Naive thymus-derived CD8-positive, alpha-beta T cell (primary cell): Measurements from ENCODE around the gene LYPLA2. TPM values are rescaled to one million over a fixed set of nuclear protein-coding genes. Genes with fewer than 3 reads are reported as not detected.
A peak's percentile ranks its signal among the peaks of the same experiment; 100 is the strongest.
"Not testable (repeated sequence)": the region's sequence is repeated elsewhere in the genome, so short reads cannot be mapped to it uniquely, and the experiment has no call there.

Experiments
- ATAC-seq, 2 donors: fragments of 150-1000 bp; cut with Tn5 transposase in 1 of 2; sonication (Bioruptor Pico), chemical (Tn5 transposase) in 1 of 2; 1 replicate in 1 of 2; 2 replicates in 1 of 2; pipeline ENCODE4 v1.10.0; 2021; ENCODE audit warnings: mild to moderate bottlenecking in 2 of 2, moderate library complexity in 2 of 2
- POLR2A ChIA-PET: fragments of 350-600 bp; sonication (Branson Sonifier 250); formaldehyde crosslinking; loops from one replicate; lab custom pipeline; 2021; ENCODE audit warnings: antibody characterized with exemption; lab: Charles Lee
- DNase-seq, 10 donors: peaks; one replicate each; pipeline versions ENCODE4 v3.0.0 to v3.0.0-alpha.2; 2020 to 2022
- H3K27ac Mint-ChIP-seq, 10 donors: one replicate each; pipeline ENCODE4 v1.8.0; 2020 to 2022; ENCODE audit warnings: mild to moderate bottlenecking in 10 of 10, mixed read lengths in 10 of 10, moderate library complexity in 4 of 10, inconsistent platforms in 1 of 10
- H3K27me3 Mint-ChIP-seq, 5 donors: one replicate each; pipeline ENCODE4 v1.8.0; 2021 to 2022; ENCODE audit warnings: mixed read lengths in 5 of 5
- H3K36me3 Mint-ChIP-seq, 3 donors: one replicate each; pipeline ENCODE4 v1.8.0; 2020 to 2022; ENCODE audit warnings: mixed read lengths in 3 of 3, mild to moderate bottlenecking in 2 of 3, inconsistent platforms in 1 of 3
- H3K4me1 Mint-ChIP-seq, 4 donors: one replicate each; pipeline ENCODE4 v1.8.0; 2021 to 2022; ENCODE audit warnings: mixed read lengths in 4 of 4
- H3K4me3 Mint-ChIP-seq, 10 donors: one replicate each; pipeline ENCODE4 v1.8.0; 2020 to 2022; ENCODE audit warnings: mild to moderate bottlenecking in 10 of 10, mixed read lengths in 10 of 10, moderate library complexity in 6 of 10, inconsistent platforms in 1 of 10
- H3K9me3 Mint-ChIP-seq, 9 donors: one replicate each; pipeline ENCODE4 v1.8.0; 2020 to 2022; ENCODE audit warnings: mixed read lengths in 9 of 9, mild to moderate bottlenecking in 3 of 9, inconsistent platforms in 1 of 9, moderate library complexity in 1 of 9
- polyA plus RNA-seq, 3 donors: library from polyadenylated mRNA; unstranded; fragments of 300-500 nt; fragmentation: Illumina TruSeq; gene quantifications; one replicate each; pipeline ENCODE4 v1.2.3, GENCODE V29; 2021
- total RNA-seq, 8 experiments: library from RNA in 2 of 8; stranded (reverse) in 2 of 8; gene quantifications; one replicate each; pipeline ENCODE4 v1.2.3 and lab custom pipeline; 2021 to 2026

Gene LYPLA2
- total and polyA plus RNA-seq, 5 experiments from 2014 or later = 52.9 to 104 (median 90.3) TPM

DNA sequence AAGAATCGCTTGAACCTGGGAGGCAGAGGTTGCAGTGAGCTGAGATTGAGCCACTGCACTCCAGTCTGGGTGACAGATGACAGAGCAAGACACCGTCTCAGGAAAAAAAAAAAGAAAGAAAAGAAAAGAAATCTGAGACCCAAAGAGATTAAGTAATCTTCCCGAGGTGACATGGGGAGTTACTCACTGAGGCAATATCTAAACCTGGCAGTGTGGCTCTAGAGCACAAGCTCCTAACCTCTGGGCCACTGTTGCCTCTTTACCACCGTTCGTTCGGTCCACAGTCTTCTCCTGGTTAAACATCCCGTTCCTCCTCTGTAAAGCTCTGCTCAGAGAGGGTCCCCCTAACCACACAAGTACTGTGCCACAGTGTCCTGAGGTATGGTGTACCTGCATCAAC lies 32.8 kb downstream of the LYPLA2 start:
- Mint-ChIP-seq H3K27ac (peak overlapping the region in 9 of 10 donors; percentile 66 to 98 (median 94)), H3K36me3 (peaks cover 0 to 9% (median 4%) of the 10 kb centered on the region in 3 donors), H3K27me3 (no peaks in the 10 kb centered on the region), H3K4me3 (peak overlapping the region; percentile 41 to 97 (median 82)), H3K4me1 (peaks cover 19 to 29% (median 25%) of the 10 kb centered on the region in 4 donors), H3K9me3 (no peaks in the 10 kb centered on the region)
- POLR2A ChIA-PET = interaction anchor here (2.7 to 3.7 kb wide), 3 partner anchors 13 to 46 kb away, joined by 9 to 29 read pairs (median 16); partner anchors contain the start of genes GALE and PITHD1
- no peak for ATAC-seq
- DNase-seq = no peak

DNA sequence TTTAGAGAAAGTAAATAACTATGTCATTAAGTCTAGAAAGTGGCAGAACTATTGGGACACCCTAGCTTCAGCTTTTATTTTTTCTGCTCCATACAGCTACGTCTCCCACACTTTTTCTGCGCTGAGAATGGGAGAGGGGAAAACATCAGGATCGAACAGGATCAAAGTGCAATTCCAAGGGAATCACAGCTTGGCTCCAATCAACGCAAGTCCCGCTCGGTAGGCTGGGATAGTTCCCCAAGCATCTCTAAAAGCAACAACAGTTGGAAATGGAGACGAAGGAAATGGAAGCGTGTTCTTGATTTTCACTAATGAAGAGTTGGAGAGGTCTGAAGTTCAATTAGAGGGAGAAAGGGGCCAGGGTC lies 33.7 kb downstream of the LYPLA2 start:
- Mint-ChIP-seq H3K4me1 (peaks cover 19 to 29% (median 25%) of the 10 kb centered on the region in 4 donors), H3K9me3 (no peaks in the 10 kb centered on the region), H3K36me3 (peaks cover 0 to 6% (median 4%) of the 10 kb centered on the region in 3 donors), H3K27me3 (no peaks in the 10 kb centered on the region), H3K27ac (peak overlapping the region; percentile 93 to 98 (median 96)), H3K4me3 (peak overlapping the region; percentile 90 to 97 (median 94))
- peak; percentile 9 for ATAC-seq
- POLR2A ChIA-PET = interaction anchor here (0.6 to 3.7 kb wide), 16 partner anchors 8 to 135 kb away, joined by 3 to 29 read pairs (median 6); partner anchors contain the start of genes FUCA1, GALE, LYPLA2 and PITHD1
- no peak for DNase-seq

DNA sequence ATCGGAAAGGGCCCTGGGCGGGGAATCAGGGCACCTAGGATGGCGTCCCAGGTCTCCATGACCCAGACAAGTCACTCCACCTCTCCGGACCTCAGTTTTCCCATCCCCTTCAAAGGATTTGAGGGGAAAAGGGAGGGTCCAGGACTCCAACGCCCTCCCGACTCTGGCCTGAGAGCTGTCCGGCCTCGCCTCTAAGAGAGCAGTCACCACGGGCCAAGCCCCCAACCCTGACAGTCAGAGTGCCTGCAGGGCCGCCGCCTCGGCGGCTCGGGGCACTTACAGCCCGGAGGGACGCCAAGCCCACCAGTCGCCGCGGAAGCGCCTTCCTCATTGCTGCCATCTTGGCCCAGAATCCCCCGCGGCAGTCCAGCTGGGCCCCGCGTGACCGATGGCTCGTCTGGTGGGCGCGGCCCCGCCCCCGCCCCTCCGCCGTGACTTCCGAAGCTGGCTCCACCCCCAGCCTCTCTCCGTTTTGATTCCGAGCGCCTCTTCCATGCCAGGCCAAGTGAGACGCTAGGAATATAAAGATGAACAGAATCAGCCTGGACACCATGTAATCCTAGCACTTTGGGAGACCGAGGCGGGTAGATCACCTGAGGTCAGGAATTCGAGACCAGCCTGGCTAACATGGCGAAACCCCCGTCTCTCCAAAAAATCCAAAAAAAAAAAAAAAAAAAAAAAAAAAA lies 34.3 kb downstream of the LYPLA2 start, which contains the start of gene HMGCL:
Gene HMGCL (minus strand): TSS at position 354 of the 686 bp plus-strand sequence. CDS start 14 bp downstream, at position 340.
- DNase-seq (peak; percentile 81 to 93 (median 85)), ATAC-seq (peak; percentile 97)
- Mint-ChIP-seq H3K27ac (peak within 1 kb of the TSS; percentile 93 to 98 (median 96)), H3K9me3 (no peaks in the 10 kb centered on the region), H3K36me3 (peaks cover 0 to 4% (median 3%) of the 10 kb centered on the region in 3 donors), H3K4me1 (peaks cover 19 to 29% (median 25%) of the 10 kb centered on the region in 4 donors), H3K4me3 (peak within 1 kb of the TSS; percentile 90 to 97 (median 94)), H3K27me3 (no peaks in the 10 kb centered on the region)
- POLR2A ChIA-PET = interaction anchor here (0.6 to 3.7 kb wide), 24 partner anchors 8 to 1605 kb away, joined by 3 to 29 read pairs (median 4); partner anchors contain the start of genes ELOA, FUCA1, GALE and LYPLA2

DNA sequence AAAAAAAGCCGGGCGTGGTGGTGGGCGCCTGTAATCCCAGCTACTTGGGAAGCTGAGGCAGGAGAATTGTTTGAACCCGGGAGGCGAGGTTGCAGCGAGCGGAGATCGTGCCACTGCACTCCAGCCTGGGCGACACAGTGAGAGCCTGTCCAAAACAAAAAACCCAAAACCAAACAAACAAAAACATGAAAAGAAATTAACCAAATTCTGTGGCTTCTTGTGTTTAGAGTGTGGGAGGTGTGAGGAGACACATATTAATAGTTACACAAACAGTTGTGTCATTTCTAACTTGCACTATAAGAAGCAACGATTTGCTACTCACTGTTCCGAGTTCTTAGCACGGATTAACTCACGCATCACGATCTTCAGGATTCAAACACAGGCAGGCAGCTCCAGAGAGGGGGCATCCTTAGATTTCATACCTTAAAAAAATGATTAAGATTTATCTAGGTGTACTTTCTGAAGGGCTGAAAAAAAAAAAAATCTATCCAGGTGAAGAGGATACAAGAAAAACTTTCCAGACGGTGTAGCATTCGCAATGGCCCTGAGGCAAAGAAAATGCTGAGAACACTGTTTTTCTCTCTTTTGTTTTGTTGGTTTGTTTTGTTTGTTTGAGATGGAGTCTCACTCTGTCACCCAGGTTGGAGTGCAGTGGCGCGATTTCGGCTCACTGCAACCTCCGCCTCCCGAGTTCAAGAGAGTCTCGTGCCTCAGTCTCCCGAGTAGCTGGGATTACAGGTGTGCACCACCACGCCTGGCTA lies 35.0 kb downstream of the LYPLA2 start:
- Mint-ChIP-seq H3K4me1 (peaks cover 16 to 29% (median 25%) of the 10 kb centered on the region in 4 donors), H3K9me3 (no peaks in the 10 kb centered on the region), H3K36me3 (peaks cover 0 to 2% (median 0%) of the 10 kb centered on the region in 3 donors), H3K27me3 (no peaks in the 10 kb centered on the region), H3K4me3 (peak overlapping the region; percentile 90 to 97 (median 94)), H3K27ac (peak overlapping the region; percentile 93 to 98 (median 96))
- ATAC-seq = peak in 1 of 2 donors; percentile 8
- POLR2A ChIA-PET = interaction anchor here (0.6 to 3.7 kb wide), 22 partner anchors 9 to 1604 kb away, joined by 3 to 29 read pairs (median 4); partner anchors contain the start of genes ELOA, FUCA1, GALE and LYPLA2
- DNase-seq = peak in 1 of 10 donors; percentile 10

DNA sequence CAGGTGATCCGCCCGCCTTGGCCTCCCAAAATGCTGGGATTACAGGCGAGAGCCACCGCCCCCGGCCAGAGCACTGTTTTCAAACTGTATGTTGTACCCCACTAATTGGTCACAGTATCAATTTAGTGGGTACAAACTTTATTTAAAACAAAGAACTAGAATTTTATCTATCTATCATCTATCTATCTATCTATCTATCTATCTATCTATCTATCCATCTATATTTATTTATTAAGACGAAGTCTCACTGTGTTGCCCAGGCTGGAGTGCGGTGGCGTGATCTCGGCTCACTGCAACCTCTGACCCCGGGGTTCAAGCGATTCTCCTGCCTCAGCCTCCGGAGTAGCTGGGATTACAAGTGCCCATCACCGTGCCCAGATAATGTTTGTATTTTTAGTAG lies 35.6 kb downstream of the LYPLA2 start:
- Mint-ChIP-seq H3K27ac (peak overlapping the region in 3 of 10 donors; percentile 11 to 63 (median 43)), H3K4me3 (peak overlapping the region in 6 of 10 donors; percentile 31 to 96 (median 50)), H3K4me1 (peaks cover 16 to 29% (median 25%) of the 10 kb centered on the region in 4 donors)
- not testable (repeated sequence) for DNase-seq, H3K27me3 Mint-ChIP-seq, H3K9me3 Mint-ChIP-seq, H3K36me3 Mint-ChIP-seq, ATAC-seq
- POLR2A ChIA-PET = interaction anchor here (1.7 to 3.7 kb wide), 4 partner anchors 10 to 49 kb away, joined by 9 to 29 read pairs (median 16); partner anchors contain the start of genes GALE and PITHD1

DNA sequence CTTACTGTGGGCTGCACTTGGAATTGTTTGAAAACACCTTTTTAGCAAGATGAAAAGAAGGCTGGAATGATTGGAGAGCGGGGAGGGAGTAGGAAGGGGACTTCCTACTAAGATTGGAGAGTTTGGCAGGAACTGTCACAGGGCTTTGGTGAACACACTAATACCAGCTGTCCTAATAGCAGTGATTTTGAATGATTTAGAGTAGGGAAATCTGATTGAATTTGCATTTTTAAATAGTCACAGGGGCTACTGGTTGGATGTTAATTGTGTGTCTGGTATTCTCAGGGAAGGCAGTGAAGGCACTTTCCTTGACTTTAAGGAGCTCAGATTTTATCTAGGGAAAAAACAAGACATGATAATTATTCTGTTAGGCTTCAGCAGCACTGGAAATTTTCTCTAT lies 36.8 kb downstream of the LYPLA2 start:
- H3K27ac Mint-ChIP-seq = peak overlapping the region in 2 of 10 donors; percentile 33 to 57
- H3K27me3 Mint-ChIP-seq = no peaks in the 10 kb centered on the region
- no peaks in the 10 kb centered on the region for H3K36me3 Mint-ChIP-seq
- H3K9me3 Mint-ChIP-seq = no peaks in the 10 kb centered on the region
- no peak for ATAC-seq
- H3K4me3 Mint-ChIP-seq = peak overlapping the region in 3 of 10 donors; percentile 33 to 57 (median 51)
- POLR2A ChIA-PET = interaction anchor here (0.7 kb wide), 1 partner anchor 86 kb away, joined by 3 read pairs; the partner anchor contains the start of gene CNR2
- no peak for DNase-seq
- peaks cover 10 to 29% (median 24%) of the 10 kb centered on the region in 4 donors for H3K4me1 Mint-ChIP-seq

DNA sequence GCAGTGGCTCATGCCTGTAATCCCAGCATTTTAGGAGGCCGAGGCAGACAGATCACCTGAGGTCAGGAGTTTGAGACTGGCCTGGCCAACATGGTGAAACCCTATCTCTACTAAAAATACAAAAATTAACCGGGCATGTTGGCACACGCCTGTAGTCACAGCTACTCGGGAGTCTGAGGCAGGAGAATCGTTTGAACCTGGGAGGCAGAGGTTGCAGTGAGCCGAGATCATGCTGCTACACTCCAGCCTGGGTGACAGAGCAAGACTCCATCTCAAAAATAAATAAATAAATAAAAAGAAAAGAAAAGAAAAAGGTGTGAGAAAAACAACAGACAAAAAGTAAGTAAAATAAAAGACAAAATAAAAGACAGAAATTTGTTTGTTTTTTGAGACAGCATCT lies 43.2 kb downstream of the LYPLA2 start:
- POLR2A ChIA-PET, H3K27me3 Mint-ChIP-seq, DNase-seq, H3K4me3 Mint-ChIP-seq, ATAC-seq, H3K9me3 Mint-ChIP-seq, H3K36me3 Mint-ChIP-seq, H3K27ac Mint-ChIP-seq: not testable (repeated sequence)
- H3K4me1 Mint-ChIP-seq = peaks cover 6 to 13% (median 11%) of the 10 kb centered on the region in 4 donors

DNA sequence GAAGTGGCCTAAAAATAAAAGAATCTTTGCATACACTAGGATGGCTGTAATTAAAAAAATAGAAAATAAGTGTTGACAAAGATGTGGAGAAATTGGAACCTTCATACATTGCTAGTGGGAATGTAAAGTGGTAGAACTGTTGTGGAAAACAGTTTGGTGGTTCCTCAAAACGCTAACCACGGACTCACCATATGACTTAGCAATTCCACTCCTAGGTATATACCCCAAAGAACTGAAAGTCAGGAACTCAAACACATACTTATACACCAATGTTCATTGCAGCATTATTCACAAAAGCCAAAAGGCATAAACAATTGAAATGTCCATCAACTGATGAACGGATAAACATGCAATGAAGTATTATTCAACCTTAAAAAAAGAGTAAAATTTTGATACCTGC lies 45.1 kb downstream of the LYPLA2 start:
- DNase-seq (no peak), ATAC-seq (no peak)
- Mint-ChIP-seq H3K9me3 (no peaks in the 10 kb centered on the region), H3K27ac (no peak overlapping the region), H3K4me3 (no peak overlapping the region), H3K4me1 (peaks cover 6 to 13% (median 11%) of the 10 kb centered on the region in 4 donors), H3K36me3 (no peaks in the 10 kb centered on the region), H3K27me3 (peaks cover 0 to 2% (median 0%) of the 10 kb centered on the region in 5 donors)
- POLR2A ChIA-PET = no interaction called here

DNA sequence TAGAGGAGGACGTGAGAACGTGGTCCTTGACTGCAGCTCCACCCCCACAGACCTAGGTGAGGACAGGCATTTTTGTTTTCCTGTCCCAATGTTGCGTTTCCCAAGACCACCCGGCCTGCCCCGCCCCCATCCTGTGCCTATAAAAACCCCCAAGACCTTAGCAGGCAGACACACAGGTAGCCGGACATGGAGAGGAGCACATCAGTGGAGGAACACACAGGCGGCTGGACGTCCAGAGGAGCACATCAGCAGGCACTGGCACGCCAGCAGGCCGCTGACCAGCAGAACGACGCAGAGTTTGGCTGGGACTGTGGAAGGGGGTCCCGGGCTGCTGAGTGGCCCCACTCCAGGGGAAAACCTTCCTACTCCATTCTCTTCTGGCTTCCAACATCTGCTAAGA lies 47.0 kb downstream of the LYPLA2 start:
- DNase-seq = peak in 1 of 10 donors; percentile 7
- no peak for ATAC-seq
- Mint-ChIP-seq H3K27me3 (peaks cover 0 to 2% (median 0%) of the 10 kb centered on the region in 5 donors), H3K4me1 (peaks cover 6 to 13% (median 11%) of the 10 kb centered on the region in 4 donors), H3K9me3 (no peaks in the 10 kb centered on the region), H3K27ac (peak overlapping the region in 7 of 10 donors; percentile 27 to 82 (median 75)), H3K4me3 (peak overlapping the region; percentile 69 to 88 (median 80)), H3K36me3 (no peaks in the 10 kb centered on the region)
- POLR2A ChIA-PET = interaction anchor here (0.8 to 2.0 kb wide), 3 partner anchors 12 to 69 kb away, joined by 3 to 16 read pairs (median 5); partner anchors contain the start of gene HMGCL

DNA sequence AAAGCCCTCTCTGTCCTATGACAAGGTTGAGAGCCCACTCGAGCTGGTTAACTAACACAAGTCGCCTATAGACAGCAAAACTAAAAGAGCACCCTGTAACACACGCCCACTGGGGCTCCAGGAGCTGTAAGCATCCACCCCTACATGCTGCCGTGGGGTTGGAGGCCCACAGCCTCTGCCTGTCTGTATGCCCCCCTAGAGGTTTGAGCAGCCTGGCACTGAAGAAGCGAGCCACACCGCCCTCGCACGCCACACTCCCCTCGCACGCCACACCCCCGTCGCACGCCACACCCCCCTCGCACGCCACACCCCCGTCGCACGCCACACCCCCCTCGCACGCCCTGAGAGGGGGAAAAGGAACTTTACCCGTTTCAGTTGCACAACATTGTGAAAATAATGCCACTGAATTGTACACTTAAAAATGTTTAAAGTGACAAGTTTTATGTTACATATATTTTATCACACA lies 47.5 kb downstream of the LYPLA2 start:
- peak overlapping the region in 9 of 10 donors; percentile 18 to 82 (median 72) for H3K27ac Mint-ChIP-seq
- H3K27me3 Mint-ChIP-seq = peaks cover 0 to 2% (median 0%) of the 10 kb centered on the region in 5 donors
- ATAC-seq = peak; percentile 100
- H3K4me3 Mint-ChIP-seq = peak overlapping the region; percentile 69 to 88 (median 80)
- peak; percentile 75 to 91 (median 82) for DNase-seq
- H3K36me3 Mint-ChIP-seq = no peaks in the 10 kb centered on the region
- no peaks in the 10 kb centered on the region for H3K9me3 Mint-ChIP-seq
- POLR2A ChIA-PET = interaction anchor here (0.5 to 2.0 kb wide), 5 partner anchors 13 to 113 kb away, joined by 3 to 16 read pairs (median 5); partner anchors contain the start of genes HMGCL and PITHD1
- peaks cover 6 to 13% (median 11%) of the 10 kb centered on the region in 4 donors for H3K4me1 Mint-ChIP-seq

DNA sequence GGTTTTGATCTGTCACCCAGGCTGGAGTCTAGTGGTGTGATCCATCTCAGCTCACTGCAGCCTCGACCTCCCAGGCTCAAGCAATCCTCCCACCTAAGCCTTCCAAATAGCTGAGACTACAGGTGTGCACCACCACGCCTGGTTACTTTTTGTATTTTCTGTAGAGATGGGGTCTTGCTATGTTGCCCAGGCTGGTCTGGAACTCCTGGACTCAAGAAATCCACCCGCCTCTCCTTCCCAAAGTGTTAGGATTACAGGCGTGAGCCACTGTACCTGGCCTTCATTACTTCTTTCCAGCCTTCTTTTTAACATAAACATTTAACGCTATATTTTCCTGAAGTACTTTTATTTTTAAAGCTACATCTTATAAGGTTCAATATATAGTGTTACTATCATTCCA lies 52.7 kb downstream of the LYPLA2 start:
- POLR2A ChIA-PET = no interaction called here
- H3K4me1 Mint-ChIP-seq = peaks cover 0 to under 1% (median under 1%) of the 10 kb centered on the region in 4 donors
- no peak overlapping the region for H3K4me3 Mint-ChIP-seq
- H3K36me3 Mint-ChIP-seq = peaks cover 8 to 42% (median 19%) of the 10 kb centered on the region in 3 donors
- ATAC-seq (no peak), DNase-seq (no peak)
- no peak overlapping the region for H3K27ac Mint-ChIP-seq
- H3K27me3 Mint-ChIP-seq = no peaks in the 10 kb centered on the region
- H3K9me3 Mint-ChIP-seq = peaks cover 0 to 7% (median 0%) of the 10 kb centered on the region in 9 donors
